HPDE6-E6E7 (cell line): Measurements from ENCODE around the gene MSANTD1.
A peak's percentile ranks its signal among the peaks of the same experiment; 100 is the strongest.

Experiments used
- DNase-seq: peaks from one replicate; pipeline ENCODE4 v3.0.0; 2011; ENCODE audit warnings: missing footprints; ENCODE audit errors: extremely low spot score

Gene MSANTD1

GRCh38 chr4:3263053-3263875 is 14.3 kb downstream of the MSANTD1 start:
- DNase-seq = no peak

GRCh38 chr4:3263876-3264193 is 14.9 kb downstream of the MSANTD1 start:
- no peak for DNase-seq

- DNase-seq = no peak
Measured at GRCh38 chr4:3266076-3266475, 17.1 kb downstream of the MSANTD1 start.

- no peak for DNase-seq
Measured at GRCh38 chr4:3267576-3268394, 18.8 kb downstream of the MSANTD1 start.

GRCh38 chr4:3268395-3269104 is 19.6 kb downstream of the MSANTD1 start:
- DNase-seq = no peak

DNA sequence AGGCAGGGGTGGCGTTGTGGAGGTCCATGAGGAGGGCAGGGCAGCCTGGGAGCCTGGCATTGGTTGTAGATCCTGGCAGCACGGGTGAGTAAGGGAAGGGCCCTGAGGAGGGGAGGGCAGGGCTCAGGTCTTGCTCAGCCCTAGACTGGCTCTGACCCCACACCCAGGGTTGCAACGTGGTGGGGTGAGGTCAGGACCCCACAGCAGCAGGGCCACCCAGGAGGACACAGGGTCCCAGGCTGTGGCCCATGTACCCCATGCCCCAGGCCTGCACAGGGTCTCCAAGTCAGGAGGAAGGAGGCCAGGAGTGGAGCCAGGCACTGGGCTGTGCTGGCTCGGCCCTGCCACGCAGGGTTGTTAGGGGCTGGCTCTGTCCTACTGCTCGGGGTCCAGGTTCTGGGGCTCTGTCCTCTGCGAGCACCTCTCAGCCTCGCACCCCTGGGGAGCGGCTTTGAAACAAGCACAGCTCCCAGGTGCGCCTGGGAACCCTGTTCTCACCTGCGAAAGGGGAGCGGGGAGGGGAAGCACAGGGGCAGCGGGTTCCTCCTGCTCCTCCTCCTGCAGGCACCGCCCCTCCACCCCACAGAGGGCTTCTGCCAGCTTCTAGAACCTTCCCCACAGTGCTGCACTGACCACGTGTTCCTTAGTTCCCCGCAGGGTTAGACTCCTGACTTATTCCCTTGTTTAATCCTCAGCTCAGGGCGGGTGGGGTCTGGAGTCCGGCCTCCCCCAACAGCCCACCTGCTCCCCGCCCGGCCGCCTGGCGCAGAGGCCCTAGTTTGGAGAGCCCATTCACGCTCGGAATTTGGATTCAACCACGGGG is 20.4 kb downstream of the MSANTD1 start:
- DNase-seq = no peak

GRCh38 chr4:3269991-3270611 is 21.1 kb downstream of the MSANTD1 start:
- no peak for DNase-seq

DNA sequence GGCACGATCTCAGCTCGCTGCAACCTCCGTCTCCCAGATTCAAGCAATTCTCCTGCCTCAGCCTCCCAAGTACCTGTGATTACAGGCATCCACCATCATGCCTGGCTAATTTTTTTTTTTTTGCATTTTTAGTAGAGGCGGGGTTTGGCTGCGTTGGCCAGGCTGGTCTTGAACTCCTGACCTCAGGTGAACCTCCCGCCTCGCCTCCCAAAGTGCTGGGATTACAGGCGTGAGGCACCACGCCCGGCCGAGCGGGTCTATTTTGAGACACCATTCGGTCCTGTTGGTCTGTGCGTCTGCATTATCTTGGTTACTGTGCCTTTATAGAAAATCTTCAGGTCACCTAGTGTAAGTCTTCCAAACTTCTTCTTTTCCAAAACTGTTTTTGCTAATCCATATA is 22.2 kb downstream of the MSANTD1 start:
- DNase-seq = no peak

- DNase-seq = no peak
Measured at GRCh38 chr4:3276986-3277385, 28.0 kb downstream of the MSANTD1 start.

- DNase-seq = no peak
Measured at GRCh38 chr4:3280466-3280865, 31.5 kb downstream of the MSANTD1 start.

DNA sequence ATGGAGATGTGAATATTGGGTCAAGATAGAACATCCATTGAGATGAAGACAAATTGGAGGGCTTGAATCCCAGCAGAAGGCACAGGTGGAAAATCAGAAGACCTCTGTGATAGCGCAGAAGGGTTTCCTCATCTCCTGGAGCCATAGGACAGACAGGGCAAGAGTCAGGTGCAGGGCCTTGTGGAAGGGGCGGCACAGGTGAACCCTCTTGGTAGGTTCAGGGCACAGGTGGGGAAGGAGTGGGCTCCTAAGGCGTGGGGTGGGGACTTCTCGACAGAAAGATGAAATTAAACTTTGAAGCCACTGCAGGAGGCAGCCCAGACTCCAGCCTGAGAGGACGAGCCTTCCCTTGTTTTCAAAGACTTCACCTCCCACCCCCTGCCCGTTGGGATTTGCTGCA is 34.5 kb downstream of the MSANTD1 start:
- no peak for DNase-seq

DNA sequence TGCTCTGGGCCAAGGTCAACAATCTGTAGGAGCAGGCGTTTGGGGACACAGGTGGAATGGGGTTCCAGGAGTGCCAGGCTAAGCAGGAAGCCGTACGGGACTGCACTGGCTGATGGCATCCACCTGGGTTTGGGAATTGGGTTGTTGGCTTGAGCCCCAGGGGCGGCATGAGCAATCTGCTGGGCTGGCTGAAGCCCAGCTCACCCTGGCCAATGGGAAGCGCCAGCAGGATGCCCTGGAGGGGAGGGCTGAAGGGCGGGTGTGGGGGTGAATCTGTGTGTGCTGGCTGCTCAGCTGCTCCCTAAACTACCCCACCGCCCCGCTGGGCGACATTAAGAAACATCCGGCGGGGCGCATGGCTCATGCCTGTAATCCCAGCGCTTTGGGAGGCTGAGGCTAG is 35.0 kb downstream of the MSANTD1 start:
- DNase-seq = no peak

DNA sequence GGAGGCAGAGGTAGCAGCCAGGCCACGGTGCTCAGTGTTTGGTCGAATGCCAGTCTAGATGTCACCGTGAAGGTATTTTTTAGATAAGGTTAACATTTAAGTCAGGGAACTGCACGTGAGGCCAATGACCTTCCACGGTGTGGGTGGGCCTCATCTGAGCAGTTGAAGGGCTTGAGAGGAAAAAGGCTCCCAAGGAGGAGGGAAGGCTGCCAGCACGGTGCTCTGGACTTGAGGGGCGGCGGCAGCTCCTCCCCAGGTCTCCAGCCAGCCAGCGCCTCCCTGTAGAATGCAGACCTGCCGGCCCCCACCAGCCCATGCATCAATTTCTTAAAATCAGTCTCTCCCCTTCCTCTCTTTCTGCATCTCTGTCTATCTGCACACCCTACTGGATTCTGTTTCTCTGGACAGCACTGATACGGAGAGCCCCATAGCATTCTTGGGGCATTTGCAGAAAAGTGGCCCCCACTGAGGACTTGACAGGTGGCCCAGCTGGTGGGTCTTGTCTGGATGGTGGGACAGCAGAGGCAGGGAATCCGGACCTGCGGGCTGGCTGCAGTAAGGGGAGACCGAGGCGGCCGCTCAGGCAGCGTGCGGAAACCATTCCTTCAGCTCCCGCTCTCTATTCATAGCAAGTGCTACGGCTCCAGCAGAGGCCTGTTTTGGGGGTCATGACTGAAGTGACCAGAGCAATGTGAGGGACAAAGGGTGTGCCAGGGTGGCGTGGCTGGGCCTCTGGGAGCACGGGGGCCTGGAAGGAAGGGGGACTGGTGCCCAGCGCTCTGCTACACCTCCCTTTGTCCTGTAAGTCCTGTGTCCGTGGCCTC is 36.0 kb downstream of the MSANTD1 start:
- DNase-seq = no peak

- DNase-seq = peak; percentile 20
Measured at GRCh38 chr4:3285558-3286334, 36.8 kb downstream of the MSANTD1 start.

GRCh38 chr4:3286335-3287175 is 37.6 kb downstream of the MSANTD1 start:
- no peak for DNase-seq

DNA sequence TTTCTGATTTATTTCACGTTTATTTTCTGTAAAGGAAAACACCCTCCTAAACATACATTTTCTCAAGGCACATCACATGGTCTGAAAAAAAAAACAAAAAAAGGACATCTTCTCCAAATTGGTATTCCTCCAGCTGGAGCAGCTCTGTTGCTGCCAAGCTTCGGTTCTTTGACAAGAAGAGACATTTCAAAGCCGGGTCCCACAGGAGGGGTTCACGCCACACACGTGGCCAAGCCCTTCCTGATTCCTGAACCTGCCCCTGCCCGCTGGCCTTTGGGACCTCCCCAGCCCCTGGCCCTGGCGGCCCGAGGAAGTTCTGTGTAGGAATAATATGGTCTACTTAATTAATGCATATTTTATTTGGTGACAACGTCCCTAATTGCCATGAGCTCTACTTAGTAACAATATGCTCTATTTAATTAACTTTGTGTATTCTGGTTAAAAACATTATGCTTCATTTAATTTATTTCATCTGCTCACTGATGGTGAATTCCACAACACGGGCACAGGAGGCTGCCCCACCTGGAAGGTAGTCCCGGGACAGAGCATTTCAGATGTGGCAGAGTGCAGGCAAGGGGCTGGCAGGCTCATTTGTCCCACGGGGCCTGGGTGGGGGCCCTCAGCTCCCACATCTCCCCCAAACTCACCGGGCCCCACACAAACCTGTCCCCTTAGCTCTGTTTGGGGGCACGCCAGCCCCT is 38.5 kb downstream of the MSANTD1 start:
- no peak for DNase-seq

DNA sequence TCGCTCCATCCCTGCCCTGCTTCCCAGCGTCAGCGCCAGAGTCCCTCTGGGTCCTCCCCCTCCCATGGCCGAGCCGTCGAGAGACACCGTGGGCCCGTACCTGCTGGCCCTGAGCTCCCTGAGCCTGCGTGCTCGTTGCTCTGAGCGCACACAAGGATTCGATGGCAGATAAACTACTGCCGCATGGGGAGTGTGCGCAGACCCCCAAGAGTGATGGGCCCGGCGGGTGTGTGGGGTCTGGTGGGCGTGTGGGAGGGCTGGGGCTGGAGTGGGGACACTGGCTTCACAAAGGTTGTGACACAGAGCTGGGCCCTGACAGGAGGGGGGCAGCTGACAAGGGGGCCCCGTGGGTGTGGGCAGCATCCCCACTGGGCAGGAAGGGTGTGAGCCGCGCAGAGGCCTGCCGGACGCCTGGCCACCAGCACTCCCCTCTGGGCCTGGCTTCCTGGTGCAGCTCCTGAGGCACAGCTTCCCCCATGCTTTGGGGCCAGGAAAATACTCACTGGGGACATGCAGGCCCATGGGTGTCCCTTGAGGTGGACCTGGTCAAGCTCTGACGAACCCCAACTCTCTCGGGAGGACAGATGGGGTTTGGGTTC is 39.1 kb downstream of the MSANTD1 start:
- no peak for DNase-seq
